Rectal smooth muscle tissue (tissue), 1 donor: ENCODE data around the gene REP15.
"Not testable (repeated sequence)": the region's sequence is repeated elsewhere in the genome, so short reads cannot be mapped to it uniquely, and the experiment has no call there.

Experiments
- H3K27ac ChIP-seq: one replicate; pipeline ENCODE4 v1.7.0; 2013; ENCODE audit warnings: low read depth, low read length, inconsistent platforms
- H3K27me3 ChIP-seq: one replicate; pipeline ENCODE4 v1.7.0; 2013; ENCODE audit warnings: low read length; ENCODE audit not compliant: control insufficient read depth, insufficient read depth
- H3K36me3 ChIP-seq: one replicate; pipeline ENCODE4 v1.7.0; 2013; ENCODE audit warnings: low read length; ENCODE audit not compliant: control insufficient read depth, insufficient read depth
- H3K4me1 ChIP-seq: one replicate; pipeline ENCODE4 v1.7.0; 2013; ENCODE audit warnings: low read length; ENCODE audit not compliant: control insufficient read depth, insufficient read depth
- H3K4me3 ChIP-seq: one replicate; pipeline ENCODE4 v1.7.0; 2013; ENCODE audit warnings: low read length
- H3K9ac ChIP-seq: one replicate; pipeline ENCODE4 v1.7.0; 2013; ENCODE audit warnings: low read length

Gene REP15, protein sequence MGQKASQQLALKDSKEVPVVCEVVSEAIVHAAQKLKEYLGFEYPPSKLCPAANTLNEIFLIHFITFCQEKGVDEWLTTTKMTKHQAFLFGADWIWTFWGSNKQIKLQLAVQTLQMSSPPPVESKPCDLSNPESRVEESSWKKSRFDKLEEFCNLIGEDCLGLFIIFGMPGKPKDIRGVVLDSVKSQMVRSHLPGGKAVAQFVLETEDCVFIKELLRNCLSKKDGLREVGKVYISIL

DNA sequence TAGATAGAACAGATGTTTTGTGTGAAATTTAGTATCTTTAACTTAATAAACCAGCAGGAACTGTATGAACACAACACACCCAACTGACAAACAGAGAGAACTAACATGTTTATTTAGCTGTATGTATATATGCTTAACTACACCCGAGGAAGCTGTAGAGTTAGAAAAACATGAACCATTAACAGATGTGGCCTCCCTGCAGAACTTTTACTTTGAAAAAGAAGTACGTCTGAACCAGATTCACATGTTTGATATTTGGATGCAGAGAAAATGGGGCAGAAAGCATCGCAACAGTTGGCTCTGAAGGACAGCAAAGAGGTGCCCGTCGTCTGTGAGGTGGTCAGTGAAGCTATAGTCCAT is at the start of gene REP15:
Gene REP15, plus strand, starts transcription at position 155 of the 360 bp plus-strand sequence. Its CDS starts 116 bp downstream, at position 271.
- Histone ChIP-seq H3K36me3 (peaks cover 4% of the 10 kb centered on the region), H3K4me3 (peak within 1 kb of the TSS; percentile 11), H3K27me3 (no peaks in the 10 kb centered on the region), H3K9ac (no peak within 1 kb of the TSS), H3K27ac (no peak within 1 kb of the TSS), H3K4me1 (no peaks in the 10 kb centered on the region)

DNA sequence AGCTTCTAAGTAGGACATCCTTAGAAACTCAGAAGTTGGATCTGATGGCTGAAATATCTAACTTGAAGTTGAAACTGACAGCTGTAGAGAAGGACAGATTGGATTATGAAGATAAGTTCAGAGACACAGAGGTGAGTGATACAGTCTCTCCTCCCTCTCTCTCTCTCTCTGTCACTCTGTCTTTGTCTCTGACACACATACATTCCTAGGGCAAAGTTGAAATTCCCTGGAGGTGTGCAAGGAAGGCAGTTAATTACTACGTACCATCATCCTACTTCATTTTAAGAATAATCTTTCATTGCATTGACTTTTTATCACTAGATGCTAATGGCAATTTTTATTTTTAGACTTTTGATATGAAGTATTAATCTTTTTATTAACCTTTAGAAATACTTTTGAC is 46.2 kb upstream of the REP15 start:
- H3K4me3 ChIP-seq, result no peak overlapping the region
- no peak overlapping the region for H3K27ac ChIP-seq
- H3K4me1 ChIP-seq, result no peaks in the 10 kb centered on the region
- no peaks in the 10 kb centered on the region for H3K36me3 ChIP-seq
- H3K27me3 ChIP-seq, result no peaks in the 10 kb centered on the region
- no peak overlapping the region for H3K9ac ChIP-seq

DNA sequence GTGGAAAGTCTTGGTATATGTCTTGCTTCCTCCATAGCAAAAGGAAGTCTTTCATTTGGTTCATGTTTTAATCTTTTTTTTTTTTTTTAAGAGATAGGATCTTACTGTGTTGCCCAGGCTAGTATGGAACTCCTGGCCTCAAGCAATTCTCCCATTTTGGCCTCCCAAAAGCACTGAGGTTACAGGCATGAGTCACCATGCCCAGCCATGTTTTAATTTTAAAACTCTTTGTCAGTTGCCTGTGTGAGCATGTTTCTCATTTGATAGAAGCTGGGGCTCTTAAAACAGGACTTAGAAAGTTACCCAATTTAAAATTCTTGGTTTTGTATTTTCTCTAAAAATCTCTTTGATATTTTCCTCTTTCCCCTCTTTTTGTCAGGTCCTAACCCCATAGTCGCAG is 45.0 kb upstream of the REP15 start:
- no peak overlapping the region for H3K9ac ChIP-seq
- no peaks in the 10 kb centered on the region for H3K4me1 ChIP-seq
- H3K27me3 ChIP-seq, result no peaks in the 10 kb centered on the region
- H3K36me3 ChIP-seq, result no peaks in the 10 kb centered on the region
- H3K4me3 ChIP-seq, result no peak overlapping the region
- H3K27ac ChIP-seq, result no peak overlapping the region

DNA sequence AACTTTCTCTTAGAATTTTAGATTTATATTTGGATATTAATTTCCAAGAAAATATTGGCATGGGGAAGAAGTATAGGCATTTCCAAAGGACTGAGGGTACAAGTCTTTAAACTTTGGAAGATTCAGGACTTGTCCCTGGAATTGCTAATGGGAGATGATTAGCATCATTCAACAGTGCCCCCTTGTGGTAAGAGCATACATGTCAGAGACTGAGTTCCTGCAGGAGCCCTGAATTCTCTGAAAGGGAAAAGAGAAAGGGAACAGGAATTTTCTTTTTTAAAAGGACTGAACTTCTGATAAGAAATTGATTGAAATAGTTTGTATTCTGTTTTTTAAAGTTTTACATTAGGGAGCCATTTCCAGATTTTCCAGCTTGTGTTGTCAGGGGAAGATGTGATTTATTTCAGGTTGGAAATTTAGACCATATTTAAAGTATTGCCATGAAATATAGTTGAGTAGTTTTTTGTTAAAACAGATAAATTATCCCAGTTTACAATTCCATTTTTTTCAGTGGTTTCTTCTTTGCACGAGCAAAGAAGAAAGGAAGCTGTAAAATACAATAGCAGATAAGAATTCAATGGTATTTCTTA is 44.0 kb upstream of the REP15 start:
- Histone ChIP-seq H3K4me1 (no peaks in the 10 kb centered on the region), H3K27ac (no peak overlapping the region), H3K27me3 (no peaks in the 10 kb centered on the region), H3K4me3 (no peak overlapping the region), H3K36me3 (no peaks in the 10 kb centered on the region), H3K9ac (no peak overlapping the region)

DNA sequence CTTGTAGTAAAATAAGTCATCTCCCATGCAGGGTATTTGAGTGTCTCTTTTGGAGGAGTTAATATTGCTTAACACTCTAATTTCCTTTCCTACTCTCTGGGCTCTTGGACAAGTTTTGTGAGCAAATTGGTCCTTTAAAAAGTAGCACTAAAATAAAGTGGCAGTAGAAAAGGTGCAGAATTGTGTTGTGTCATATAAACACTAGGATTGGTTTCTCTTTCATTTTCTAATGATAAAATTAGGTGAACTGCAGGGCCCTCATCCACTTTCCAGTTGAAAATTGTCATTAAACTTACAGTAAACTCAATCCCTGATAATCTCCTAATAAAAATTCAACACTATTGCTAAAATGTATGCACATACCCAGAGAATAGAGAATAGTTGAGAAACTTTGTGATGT is 42.6 kb upstream of the REP15 start:
- Histone ChIP-seq H3K36me3 (peaks cover 3% of the 10 kb centered on the region), H3K27me3 (no peaks in the 10 kb centered on the region), H3K27ac (no peak overlapping the region), H3K4me1 (no peaks in the 10 kb centered on the region), H3K4me3 (no peak overlapping the region), H3K9ac (no peak overlapping the region)

DNA sequence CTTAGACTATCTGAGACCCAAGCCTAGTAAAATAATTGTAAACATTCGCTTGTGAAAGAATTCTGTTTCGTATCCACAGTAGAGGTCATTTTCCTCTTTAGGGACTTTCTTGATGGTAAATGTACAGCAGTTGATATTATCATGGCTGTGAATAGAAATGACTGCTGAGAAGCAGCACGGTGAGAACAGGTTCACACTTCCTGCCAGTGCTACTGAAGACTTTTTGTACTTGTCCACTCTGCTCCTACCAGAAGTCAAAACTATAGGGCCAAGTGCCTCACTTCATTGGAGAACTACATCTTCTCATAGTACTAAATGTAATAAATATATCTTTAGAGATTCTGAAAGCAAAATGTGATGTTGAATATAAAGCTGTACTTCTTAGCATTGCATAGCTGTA is 40.8 kb upstream of the REP15 start:
- H3K27me3 ChIP-seq, H3K36me3 ChIP-seq, H3K27ac ChIP-seq, H3K4me3 ChIP-seq, H3K9ac ChIP-seq, H3K4me1 ChIP-seq: not testable (repeated sequence)

DNA sequence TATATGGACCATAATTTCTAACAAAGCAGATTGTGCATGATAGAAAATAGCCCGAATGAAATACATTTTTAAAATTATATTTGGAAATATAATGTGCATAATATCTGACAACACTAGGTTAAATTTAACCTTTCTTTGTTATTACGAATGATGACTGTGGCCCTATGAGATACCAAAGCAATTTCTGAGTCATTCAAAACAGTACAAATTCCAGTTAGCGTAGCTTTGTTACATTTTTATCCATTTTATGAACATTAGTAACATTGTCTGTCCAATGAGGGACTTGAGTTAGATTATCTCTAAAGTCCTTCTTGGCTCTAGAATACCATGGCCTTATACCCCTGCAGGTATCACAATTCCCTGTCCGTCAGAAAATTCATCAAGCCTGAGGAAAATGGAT is 39.0 kb upstream of the REP15 start:
- H3K9ac ChIP-seq, result no peak overlapping the region
- H3K36me3 ChIP-seq, result peaks cover 3% of the 10 kb centered on the region
- no peaks in the 10 kb centered on the region for H3K27me3 ChIP-seq
- no peaks in the 10 kb centered on the region for H3K4me1 ChIP-seq
- H3K4me3 ChIP-seq, result no peak overlapping the region
- H3K27ac ChIP-seq, result no peak overlapping the region

DNA sequence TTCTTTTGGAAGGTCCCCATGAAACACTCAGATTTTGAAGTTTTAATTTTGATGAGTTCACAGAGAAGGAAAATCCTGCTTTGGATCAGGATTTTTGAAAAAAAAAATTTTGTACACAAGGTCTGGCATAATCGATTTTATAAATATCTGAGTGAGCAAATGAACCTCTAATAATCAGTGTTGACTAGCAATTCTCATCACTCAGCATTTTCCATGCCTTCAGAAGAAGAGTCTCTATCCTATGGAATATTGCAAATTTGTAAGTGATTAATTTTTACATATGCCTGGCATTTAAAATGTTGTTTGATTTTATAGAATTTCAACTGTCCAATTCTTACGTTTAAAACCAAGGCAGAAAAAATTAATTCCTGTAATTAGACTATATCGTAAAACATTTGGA is 30.5 kb upstream of the REP15 start:
- H3K9ac ChIP-seq, result no peak overlapping the region
- no peaks in the 10 kb centered on the region for H3K4me1 ChIP-seq
- H3K27me3 ChIP-seq, result no peaks in the 10 kb centered on the region
- H3K4me3 ChIP-seq, result no peak overlapping the region
- H3K36me3 ChIP-seq, result peaks cover 10% of the 10 kb centered on the region
- H3K27ac ChIP-seq, result no peak overlapping the region

DNA sequence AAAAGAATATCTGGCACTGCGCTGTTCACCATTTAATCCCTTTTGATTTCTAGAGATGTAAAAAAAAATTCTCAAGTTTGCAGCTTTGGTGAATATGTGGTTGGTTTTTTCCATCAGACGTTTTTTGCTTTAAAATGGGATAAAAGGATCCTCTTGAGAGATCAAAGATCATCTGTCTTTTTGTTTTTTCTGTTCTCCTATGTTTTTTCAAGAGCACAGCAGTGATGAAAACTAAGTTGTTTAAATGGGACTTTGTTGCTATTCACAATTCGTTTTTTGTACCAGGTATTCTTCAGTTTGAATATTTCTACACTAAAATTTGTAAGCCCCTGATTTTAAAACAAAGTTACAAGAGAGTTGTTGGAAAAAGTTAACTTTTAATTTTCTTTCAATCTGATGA is 29.7 kb upstream of the REP15 start:
- Histone ChIP-seq H3K27me3 (no peaks in the 10 kb centered on the region), H3K4me1 (no peaks in the 10 kb centered on the region), H3K36me3 (peaks cover 13% of the 10 kb centered on the region), H3K27ac (no peak overlapping the region), H3K9ac (no peak overlapping the region), H3K4me3 (no peak overlapping the region)

DNA sequence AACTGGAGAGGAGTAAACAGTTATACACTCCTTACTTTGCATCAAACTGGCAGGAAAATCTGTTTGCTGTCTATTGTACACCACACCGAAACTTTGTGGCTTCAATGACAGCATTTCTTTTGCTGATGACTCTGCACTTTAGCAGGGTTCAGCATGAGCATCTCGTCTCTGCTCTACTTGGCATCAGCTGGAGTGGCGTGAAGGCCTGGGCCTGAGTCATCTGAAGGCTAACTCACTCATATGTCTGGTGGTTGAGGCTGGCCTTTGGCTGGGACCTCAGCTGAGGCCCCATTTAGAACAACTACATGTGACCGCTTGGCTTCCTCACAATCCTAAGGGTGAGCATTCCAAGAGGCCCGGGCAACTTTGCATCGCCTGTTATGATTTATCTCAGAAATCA is 28.7 kb upstream of the REP15 start:
- Histone ChIP-seq H3K27me3 (no peaks in the 10 kb centered on the region), H3K4me1 (no peaks in the 10 kb centered on the region), H3K36me3 (peaks cover 13% of the 10 kb centered on the region), H3K27ac (no peak overlapping the region), H3K9ac (no peak overlapping the region), H3K4me3 (no peak overlapping the region)

DNA sequence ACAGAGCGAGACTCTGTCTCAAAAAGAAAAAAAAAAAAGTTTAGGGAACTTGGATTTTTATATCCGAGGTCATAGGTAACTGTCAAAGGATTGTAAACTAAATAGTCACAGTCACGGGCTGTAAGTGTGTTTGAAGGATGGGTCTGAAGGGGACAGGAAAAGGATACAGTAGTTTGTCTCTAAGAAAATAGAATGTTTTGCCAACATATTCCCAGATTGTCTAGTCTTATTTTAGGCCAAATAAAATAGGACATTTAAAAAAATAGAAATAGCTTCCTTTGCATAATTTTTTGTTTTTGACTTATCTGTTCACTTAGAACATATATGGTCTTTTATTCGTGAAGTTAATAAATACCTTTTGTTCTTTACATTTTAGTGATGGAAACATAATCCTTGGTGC is 24.2 kb upstream of the REP15 start:
- no peaks in the 10 kb centered on the region for H3K27me3 ChIP-seq
- H3K36me3 ChIP-seq, result peaks cover 16% of the 10 kb centered on the region
- H3K4me1 ChIP-seq, result no peaks in the 10 kb centered on the region
- no peak overlapping the region for H3K27ac ChIP-seq
- no peak overlapping the region for H3K9ac ChIP-seq
- no peak overlapping the region for H3K4me3 ChIP-seq

DNA sequence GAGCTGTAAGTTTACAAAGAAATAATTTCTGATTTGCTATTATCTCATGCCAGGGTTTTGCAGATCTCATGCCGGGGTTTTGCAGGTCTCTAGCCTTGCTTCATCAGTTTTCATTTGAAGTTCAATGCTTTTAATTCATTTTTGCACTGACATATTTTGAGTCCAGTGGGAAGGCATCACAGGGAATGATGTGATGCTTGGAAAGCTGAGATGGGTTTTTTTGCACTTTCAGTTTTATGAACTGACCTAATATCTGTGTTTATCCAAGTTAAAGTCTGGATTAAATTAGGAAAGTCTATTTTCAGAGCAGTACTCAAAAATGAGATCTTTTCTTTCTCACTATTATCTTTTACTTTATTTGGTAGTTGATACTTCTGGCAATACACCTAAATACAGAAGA is 23.6 kb upstream of the REP15 start:
- Histone ChIP-seq H3K4me1 (no peaks in the 10 kb centered on the region), H3K27ac (no peak overlapping the region), H3K36me3 (peaks cover 13% of the 10 kb centered on the region), H3K27me3 (no peaks in the 10 kb centered on the region), H3K4me3 (no peak overlapping the region), H3K9ac (no peak overlapping the region)

DNA sequence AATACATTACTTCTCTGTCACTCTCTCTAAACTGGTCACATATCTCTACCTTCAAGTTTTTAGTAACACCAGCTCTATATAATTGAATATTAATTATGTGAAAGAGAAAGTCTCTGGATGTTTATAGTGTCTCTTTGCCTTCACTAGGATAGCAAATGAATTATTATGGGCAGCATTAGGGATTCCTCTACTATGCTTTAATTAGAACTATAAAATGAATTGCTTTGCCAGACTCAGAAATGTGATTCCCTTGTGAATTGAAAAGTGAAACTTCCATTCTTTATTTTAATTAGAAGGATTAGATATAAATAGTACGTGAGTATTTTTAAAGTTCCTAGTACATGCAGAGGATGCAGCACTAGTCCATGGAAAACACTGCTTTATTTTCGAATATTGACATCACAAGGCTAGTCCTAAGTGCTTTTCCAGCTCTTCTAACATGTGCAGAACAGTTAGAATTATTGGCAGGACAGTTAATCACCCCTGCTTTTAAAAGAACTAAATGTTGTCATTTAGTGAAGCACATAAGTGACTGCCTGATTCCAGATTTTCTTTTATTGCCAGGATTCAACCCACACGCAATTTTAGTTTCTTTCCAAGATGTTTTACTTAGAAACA is 23.0 kb upstream of the REP15 start:
- H3K27ac ChIP-seq, result no peak overlapping the region
- H3K4me1 ChIP-seq, result no peaks in the 10 kb centered on the region
- peaks cover 8% of the 10 kb centered on the region for H3K36me3 ChIP-seq
- H3K9ac ChIP-seq, result no peak overlapping the region
- H3K4me3 ChIP-seq, result no peak overlapping the region
- H3K27me3 ChIP-seq, result no peaks in the 10 kb centered on the region
